HG03097 (cell line): ENCODE data around the gene MAN1B1.

Experiments used
- ATAC-seq: cut with Tn5 transposase; IDR thresholded peaks from one replicate; pipeline ENCODE4 v1.9.1; 2021; ENCODE audit not compliant: unreplicated experiment, low FRiP score

Gene MAN1B1

GRCh38 chr9:137068539-137069507 is 18.0 kb upstream of the MAN1B1 start:
- no peak for ATAC-seq

- no peak for ATAC-seq
Observed at GRCh38 chr9:137069508-137070091, 17.2 kb upstream of the MAN1B1 start.

- ATAC-seq, result peak; percentile 69
Observed at GRCh38 chr9:137070201-137070905, 16.4 kb upstream of the MAN1B1 start, which contains the start of gene SAPCD2. SAPCD2 (minus strand) TSS chr9:137070557; CDS start chr9:137070460, 97 bp downstream.

- ATAC-seq, result peak; percentile 2
Observed at GRCh38 chr9:137070906-137071275, 15.9 kb upstream of the MAN1B1 start.

- no peak for ATAC-seq
Observed at GRCh38 chr9:137071282-137071681, 15.5 kb upstream of the MAN1B1 start.

GRCh38 chr9:137073992-137074399 is 12.8 kb upstream of the MAN1B1 start:
- no peak for ATAC-seq

- ATAC-seq, result no peak
Observed at GRCh38 chr9:137074657-137075274, 12.0 kb upstream of the MAN1B1 start.

GRCh38 chr9:137075275-137075775 is 11.5 kb upstream of the MAN1B1 start:
- ATAC-seq, result no peak

GRCh38 chr9:137076636-137077009 is 10.2 kb upstream of the MAN1B1 start:
- peak; percentile 7 for ATAC-seq

- ATAC-seq, result peak; percentile 44
Observed at GRCh38 chr9:137077010-137077747, 9.6 kb upstream of the MAN1B1 start, which contains the start of gene UAP1L1. UAP1L1 (plus strand) TSS chr9:137077517; CDS start chr9:137077533, 16 bp downstream.

- ATAC-seq, result peak; percentile 12
Observed at GRCh38 chr9:137077758-137078693, 8.8 kb upstream of the MAN1B1 start.

GRCh38 chr9:137078701-137079400 is 7.9 kb upstream of the MAN1B1 start:
- no peak for ATAC-seq

- no peak for ATAC-seq
Observed at GRCh38 chr9:137079401-137079787, 7.4 kb upstream of the MAN1B1 start.

GRCh38 chr9:137080260-137081122 is 6.3 kb upstream of the MAN1B1 start:
- ATAC-seq, result no peak

- no peak for ATAC-seq
Observed at GRCh38 chr9:137082222-137082924, 4.4 kb upstream of the MAN1B1 start.

GRCh38 chr9:137082925-137083290 is 3.9 kb upstream of the MAN1B1 start:
- ATAC-seq, result no peak
